GM19328 (cell line): Measurements from ENCODE around the gene FOXL3.

ENCODE experiments used
- ATAC-seq: cut with Tn5 transposase; IDR thresholded peaks from one replicate; pipeline ENCODE4 v1.9.1; 2021; ENCODE audit warnings: mild to moderate bottlenecking, moderate library complexity; ENCODE audit not compliant: unreplicated experiment

The FOXL3 gene

GRCh38 chr7:318878-319661 is 29.1 kb downstream of the FOXL3 start:
- ATAC-seq = no peak

- no peak for ATAC-seq
Observed at GRCh38 chr7:320297-320696, 30.3 kb downstream of the FOXL3 start.

GRCh38 chr7:322111-322671 is 32.2 kb downstream of the FOXL3 start:
- no peak for ATAC-seq

- ATAC-seq = no peak
Observed at GRCh38 chr7:322708-323111, 32.7 kb downstream of the FOXL3 start.

- ATAC-seq = no peak
Observed at GRCh38 chr7:323410-323809, 33.4 kb downstream of the FOXL3 start.

GRCh38 chr7:324011-324410 is 34.0 kb downstream of the FOXL3 start:
- ATAC-seq = no peak

- no peak for ATAC-seq
Observed at GRCh38 chr7:325051-325798, 35.3 kb downstream of the FOXL3 start.

GRCh38 chr7:325811-326210 is 35.8 kb downstream of the FOXL3 start:
- ATAC-seq = no peak

GRCh38 chr7:326273-326672 is 36.3 kb downstream of the FOXL3 start:
- ATAC-seq = no peak

- ATAC-seq = no peak
Observed at GRCh38 chr7:326809-327232, 36.9 kb downstream of the FOXL3 start.

- no peak for ATAC-seq
Observed at GRCh38 chr7:327233-327931, 37.4 kb downstream of the FOXL3 start.

- ATAC-seq = no peak
Observed at GRCh38 chr7:327991-328702, 38.2 kb downstream of the FOXL3 start.

GRCh38 chr7:329691-330281 is 39.8 kb downstream of the FOXL3 start:
- ATAC-seq = no peak

GRCh38 chr7:330511-331230 is 40.7 kb downstream of the FOXL3 start:
- no peak for ATAC-seq

GRCh38 chr7:332020-332517 is 42.1 kb downstream of the FOXL3 start:
- no peak for ATAC-seq

- no peak for ATAC-seq
Observed at GRCh38 chr7:332646-333392, 42.8 kb downstream of the FOXL3 start.

GRCh38 chr7:333393-333764 is 43.4 kb downstream of the FOXL3 start:
- no peak for ATAC-seq

- ATAC-seq = no peak
Observed at GRCh38 chr7:334618-335357, 44.8 kb downstream of the FOXL3 start.
